Measurements from ENCODE around the gene NIBAN1. TPM values are rescaled to one million over a fixed set of nuclear protein-coding genes. Genes with fewer than 3 reads are reported as not detected.

NIBAN1 gene
- total RNA-seq, 1 donor from 2014 or later, result 25.9 TPM

DNA sequence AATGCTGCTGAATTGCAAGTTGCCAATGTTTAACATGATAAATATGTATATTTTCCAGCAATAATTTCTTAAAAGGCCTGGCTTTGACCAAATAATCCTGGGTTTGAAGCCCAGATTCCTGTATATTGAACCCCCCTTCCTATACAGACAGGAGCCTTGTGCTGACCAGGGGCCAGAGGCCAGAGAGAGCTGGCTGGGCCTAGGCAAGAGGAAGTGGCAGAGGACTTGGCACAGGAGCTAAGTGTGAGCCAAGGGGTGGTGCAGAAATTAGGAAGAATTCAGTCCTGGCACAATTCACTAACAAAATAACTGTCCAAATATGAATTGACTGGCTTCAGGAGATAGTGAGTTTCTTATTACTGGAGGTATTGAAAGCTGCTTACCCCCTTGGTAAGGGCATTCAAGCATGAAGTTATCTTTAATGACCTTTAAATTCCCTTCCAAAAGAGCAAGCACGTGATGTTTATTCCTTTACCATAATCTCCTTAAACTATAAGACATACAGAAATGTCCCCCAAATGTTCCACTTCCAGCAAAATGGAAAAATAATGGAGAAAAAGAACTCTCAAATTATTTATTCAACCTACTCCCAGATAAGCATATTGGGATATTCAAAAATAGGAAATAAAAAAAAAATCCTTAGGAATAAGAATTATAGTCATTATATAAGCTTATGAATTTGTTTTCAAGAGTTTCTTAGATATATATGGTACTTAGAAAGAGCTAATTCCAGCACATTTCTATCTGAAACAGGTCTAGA lies 26.6 kb downstream of the NIBAN1 start:
- DNase-seq (ENCODE audit: low spot score), result no peak

DNA sequence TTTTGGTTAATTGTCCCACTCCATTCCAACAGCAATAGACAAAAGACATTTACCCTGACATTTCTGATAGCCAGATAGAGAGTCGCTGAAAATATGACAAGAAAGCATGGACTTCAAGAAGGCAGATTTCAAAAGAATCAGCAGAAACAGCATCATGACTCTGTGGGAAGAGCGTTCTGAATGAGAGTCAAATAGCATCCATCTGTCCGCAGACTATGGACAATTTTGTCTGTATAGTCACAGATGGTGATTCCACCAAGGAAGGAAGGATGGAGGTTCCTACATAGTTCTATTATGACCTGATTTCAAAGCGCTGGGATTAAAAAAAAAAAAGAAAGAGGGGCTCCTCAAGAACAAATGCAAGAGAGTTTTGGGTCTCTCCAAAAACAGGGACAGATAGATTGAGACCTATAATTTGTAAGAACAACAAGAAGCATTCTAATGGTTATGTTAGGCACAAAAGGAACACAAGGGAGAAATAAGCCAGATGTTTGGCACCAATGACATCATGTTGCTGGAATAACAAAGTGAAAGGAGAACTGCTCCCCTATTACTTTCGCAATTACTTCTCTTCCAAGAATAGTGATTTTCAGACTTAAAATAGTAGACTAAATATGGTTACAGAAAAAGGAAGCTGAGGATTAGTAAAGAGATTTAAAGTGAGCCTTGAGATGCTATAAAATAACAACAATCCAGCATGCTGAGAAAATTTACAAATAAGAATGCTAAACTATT lies 28.5 kb downstream of the NIBAN1 start:
- DNase-seq (ENCODE audit: low spot score), result no peak

DNA sequence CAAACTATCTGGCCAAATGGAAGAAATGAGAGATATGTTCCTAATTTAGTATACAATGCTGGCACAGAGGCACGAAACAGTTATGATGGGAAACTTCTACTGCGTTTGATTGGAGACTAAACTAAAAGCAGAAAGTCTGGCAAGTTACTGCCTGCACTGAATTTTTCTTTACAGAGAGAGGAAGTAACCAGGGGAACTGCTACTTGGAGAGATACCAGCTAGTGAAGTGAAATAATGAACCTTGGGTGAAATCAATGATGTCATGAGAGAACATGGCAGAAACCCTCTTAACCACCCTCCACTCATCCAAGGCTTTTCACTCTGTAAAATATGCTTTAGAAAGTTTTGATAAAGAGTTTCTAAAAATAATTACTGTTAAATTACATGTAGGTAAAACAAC lies 29.3 kb downstream of the NIBAN1 start:
- DNase-seq (ENCODE audit: low spot score), result no peak

DNA sequence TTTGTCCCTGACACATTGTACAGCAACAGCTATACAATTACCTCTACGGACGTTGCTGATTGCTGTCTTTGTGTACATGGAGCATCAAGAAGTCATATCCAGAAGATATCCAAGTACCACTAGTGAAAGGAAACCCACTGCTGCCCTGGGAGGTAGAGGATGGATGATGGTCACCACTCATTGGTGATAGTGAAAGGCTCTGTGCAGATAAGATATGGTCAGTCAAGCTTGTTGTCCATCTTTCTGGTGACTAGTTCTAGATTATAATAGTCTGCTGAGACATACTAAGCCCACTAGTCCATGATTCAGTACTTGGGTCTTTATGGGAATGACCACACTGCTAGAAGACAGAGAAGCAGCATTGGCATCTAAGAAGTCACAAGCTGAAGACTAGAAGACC lies 30.3 kb downstream of the NIBAN1 start:
- DNase-seq (ENCODE audit: low spot score), result no peak

DNA sequence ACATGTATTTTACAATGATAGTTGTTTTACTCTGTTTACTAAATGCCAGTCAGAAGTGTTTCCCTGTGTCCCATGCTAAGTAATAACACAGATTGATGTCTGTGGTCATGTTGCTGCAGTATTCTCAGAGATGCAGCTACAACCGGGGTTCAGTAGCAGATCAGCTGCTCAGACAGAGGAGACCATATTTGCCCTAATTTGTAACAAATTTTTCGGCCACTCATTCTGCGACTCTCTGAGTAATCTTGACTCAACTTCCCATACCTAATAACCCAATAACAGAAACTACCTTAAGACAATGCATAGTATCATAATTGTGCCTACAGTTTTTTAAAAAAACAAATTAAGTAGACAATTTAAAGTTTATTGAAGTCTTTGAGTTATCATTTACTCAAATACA lies 32.6 kb downstream of the NIBAN1 start:
- DNase-seq (ENCODE audit: low spot score), result no peak

DNA sequence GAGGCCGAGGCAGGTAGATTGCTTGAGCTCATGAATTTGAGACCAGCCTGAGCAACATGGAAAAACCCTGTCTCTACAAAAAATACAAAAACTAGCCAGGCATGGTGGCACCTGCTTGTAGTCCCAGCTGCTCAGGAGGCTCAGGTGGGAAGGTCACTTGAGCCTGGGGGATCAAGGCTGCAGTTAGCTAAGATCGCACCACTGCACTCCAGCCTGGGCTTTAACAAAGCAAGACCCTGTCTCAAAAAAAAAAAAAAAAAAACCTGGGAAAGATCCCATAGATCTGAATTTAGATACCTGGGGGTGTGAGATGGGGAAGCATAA lies 32.9 kb downstream of the NIBAN1 start:
- DNase-seq (ENCODE audit: low spot score), result no peak

DNA sequence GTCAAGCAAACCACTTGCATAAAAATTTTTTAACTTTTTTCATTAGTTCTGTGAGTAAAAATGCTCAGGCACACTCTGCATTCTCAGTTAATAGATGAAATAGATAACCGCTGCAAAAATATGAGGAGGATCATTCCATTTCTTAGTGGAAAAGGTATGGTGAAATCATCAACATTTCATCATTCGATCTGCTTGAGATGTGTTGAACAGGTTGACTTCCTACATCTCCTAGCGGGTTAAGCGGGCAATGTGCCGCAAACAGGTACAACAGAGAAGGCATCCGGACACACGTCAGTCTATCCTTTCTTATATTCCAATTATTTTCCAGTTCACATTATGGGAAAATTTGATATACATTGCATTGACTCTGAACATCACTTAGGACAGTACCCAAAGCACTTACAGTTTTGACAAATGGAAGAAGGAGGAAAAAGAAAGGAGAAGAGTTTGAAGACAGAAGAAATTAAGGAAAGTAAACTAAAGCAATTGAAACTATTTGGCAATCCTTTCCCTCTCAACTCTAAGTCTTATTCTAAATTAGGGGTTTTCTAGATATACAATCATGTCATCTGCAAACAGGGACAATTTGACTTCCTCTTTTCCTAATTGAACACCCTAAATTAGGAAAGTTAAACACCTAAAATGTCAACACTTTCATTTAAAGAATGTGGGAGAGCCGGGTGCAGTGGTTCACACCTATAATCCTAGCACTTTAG lies 33.5 kb downstream of the NIBAN1 start:
- DNase-seq (ENCODE audit: low spot score), result no peak

DNA sequence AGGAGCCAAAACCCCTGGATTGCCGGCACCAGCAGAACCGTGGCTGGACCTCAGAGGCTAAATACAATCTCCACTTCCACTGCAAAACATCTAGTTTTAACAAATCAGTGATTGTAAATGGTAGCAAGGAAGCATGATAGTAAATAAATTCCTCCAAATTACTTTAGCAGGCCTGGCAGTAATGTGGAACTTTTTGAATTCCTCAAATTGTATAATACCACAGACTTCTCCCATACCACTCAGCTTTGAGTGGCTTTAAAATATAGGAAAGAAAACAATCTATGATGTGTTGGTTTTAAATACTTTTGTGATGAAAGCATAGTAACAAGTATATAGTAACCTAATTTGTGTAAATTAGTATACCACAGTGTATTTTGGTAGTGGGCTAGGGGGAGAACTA lies 34.1 kb downstream of the NIBAN1 start:
- DNase-seq (ENCODE audit: low spot score), result no peak

DNA sequence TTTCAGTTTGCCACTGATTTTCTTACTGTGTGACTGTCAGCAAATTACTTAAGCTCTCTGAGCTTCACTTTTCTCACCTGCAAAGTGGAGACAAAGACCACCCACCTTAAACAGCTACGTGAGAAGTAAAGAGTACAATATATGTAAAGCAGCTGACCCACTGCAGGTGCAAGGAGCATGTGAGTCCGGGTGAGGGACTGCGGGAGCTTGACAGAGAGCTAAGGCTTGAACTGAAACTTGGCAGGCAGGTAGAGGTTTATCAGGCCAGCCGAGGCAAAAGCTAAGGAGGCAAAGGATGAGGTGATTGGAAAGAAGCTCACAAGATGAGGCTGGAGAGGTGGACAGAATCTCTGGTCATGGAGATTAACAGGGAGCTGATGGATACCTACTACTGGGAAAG lies 36.6 kb downstream of the NIBAN1 start:
- DNase-seq (ENCODE audit: low spot score), result no peak

DNA sequence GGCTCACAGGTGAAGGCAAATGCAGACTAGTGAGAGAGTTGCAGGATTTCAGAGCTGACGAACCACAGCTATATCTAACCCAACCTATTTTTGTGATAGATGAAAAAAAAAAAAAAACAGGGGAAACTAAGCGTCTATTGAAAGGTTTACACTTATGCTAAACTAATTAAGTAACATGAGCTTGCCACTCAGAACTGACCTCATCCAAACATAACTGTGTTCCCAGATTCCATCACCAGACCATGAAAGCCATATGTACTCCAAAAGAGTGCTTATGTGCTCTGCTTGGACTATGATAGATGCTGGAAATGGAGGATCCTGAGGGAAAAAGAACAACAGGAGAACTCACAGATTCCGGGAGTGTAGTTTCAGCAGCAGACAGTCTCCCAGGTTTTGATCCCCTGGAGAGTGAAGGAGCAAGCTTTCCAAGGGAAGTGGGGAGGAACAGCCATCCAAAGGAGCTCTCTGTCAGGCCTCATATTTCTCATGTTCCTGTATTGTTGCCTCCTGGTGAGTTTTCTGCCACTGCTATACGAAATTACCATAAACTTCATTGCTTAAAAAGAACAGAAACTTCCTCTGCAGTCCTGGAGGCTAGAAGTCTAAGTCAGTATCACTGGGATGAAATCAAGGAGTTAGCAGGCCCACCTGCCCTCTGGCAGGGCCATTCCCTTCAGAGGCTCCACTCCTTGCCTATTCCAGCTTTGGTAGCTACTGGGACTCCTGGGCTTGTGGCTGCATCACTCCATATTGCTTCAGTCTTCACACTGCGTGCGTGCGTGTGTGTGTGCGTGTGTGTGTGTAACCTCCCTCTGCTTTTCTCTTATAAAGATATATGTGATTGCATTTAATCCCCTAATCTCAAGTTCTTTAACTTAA lies 38.1 kb downstream of the NIBAN1 start:
- DNase-seq (ENCODE audit: low spot score), result no peak

DNA sequence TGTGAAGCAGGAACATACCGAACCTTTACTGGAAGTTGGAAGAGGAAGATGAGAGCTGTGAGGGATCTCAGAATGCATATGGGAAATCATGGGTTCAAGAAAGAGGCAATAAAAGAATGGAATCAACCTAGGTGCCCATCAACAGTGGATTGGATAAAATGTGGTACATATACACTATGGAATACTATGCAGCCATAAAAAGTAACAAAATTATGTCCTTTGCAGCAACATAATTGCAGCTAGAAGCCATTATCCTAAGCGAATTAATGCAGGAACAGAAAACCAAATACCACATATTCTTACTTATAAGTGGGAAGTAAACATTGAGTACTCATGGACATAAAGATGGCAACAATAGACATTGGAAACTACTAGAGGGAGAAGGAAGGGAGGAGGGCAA lies 40.4 kb downstream of the NIBAN1 start:
- DNase-seq (ENCODE audit: low spot score), result no peak

DNA sequence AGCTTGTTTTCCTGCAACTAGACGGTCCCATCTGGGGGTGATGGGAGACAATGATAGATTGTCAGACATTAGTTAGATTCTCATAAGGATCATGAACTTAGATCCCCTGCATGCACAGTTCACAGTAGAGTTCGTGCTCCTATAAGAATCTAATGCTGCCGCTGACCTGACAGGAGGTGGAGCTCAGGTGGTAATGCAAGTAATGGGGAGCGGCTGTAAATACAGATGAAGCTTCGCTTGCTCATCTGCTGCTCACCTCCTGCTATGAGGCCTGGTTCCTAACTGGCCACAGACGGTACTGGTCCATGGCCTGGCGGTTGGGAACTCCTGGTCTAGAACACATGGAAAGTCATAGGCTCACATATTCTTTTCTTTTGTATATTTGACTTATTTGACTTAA lies 42.0 kb downstream of the NIBAN1 start:
- no peak for DNase-seq (ENCODE audit: low spot score)

DNA sequence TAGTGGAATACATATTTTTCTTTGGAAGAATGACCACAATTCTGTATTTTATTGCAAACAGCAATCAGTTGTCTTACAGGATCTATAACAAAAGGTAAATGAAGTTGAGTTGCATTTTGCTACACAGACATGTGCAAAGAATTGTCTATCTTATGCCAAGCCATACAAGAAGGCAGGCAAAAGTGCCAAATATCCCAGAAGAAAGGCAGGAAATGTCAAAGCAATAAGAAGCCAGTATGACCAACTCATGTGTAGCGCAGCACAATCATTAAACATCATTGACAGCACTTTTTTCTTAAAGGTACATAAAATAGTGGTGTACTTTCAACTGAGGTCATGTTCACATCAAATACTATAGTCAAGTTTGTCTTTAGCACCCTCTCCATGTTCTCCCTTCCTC lies 42.7 kb downstream of the NIBAN1 start:
- DNase-seq (ENCODE audit: low spot score), result no peak

DNA sequence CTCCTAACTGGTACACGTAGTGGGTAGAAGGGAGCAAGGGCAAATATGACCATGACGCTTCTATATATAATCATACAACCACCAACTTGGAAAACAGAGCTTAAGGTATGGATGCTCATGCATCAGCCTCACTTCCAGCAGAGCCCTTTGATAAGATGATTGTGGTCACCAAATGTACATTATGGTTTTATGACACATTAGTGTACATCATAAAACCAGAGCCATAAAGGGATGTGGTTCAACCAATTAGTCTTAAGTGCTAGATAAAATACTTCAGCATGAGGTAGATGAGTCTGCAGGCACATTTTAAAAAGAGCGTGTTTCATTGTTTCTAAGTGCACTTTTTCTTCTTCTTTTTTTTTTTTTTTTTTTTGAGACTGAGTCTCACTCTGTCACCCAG lies 43.7 kb downstream of the NIBAN1 start:
- DNase-seq (ENCODE audit: low spot score), result no peak

DNA sequence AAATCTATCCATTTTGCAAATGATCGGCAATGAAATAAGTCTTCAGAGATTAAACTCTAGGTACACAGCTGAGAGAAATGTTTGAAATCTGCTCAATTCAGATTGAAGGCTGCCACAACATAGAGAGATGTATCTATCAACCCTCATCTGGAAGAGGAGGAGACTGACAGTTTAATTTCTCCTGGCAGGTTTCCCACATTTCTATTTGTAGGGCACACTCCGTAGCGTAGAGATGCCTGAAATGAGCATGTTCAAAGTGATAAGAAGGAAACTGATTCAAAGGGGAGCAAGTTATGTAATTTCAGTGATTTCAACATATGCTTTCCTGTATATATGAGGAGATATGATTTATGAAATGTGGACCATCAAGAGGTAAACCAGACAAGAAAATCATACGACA lies 44.1 kb downstream of the NIBAN1 start:
- DNase-seq (ENCODE audit: low spot score), result no peak

DNA sequence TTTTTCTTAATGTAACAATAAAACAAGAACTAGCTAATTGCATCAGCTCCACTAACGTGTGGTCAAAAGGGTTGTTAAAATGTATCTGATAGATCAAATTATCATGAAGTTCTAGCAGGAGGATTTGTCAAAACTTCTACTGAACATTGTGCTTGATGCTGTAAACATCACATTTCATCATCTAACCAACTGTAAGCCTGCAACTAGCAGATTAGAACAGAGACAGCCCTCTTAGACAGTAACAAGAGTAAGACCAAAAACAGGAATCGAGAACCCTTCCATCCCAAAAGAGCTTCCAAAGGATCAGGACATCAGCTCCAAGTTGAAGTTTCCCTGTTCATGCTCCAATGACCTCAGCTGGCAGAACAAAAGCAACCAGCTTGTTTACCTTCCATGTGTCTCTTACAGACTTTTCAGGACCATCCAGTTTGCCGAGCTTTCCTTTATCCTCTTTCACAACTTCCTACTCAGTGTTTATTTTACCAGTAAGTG lies 44.6 kb downstream of the NIBAN1 start:
- DNase-seq (ENCODE audit: low spot score), result no peak

DNA sequence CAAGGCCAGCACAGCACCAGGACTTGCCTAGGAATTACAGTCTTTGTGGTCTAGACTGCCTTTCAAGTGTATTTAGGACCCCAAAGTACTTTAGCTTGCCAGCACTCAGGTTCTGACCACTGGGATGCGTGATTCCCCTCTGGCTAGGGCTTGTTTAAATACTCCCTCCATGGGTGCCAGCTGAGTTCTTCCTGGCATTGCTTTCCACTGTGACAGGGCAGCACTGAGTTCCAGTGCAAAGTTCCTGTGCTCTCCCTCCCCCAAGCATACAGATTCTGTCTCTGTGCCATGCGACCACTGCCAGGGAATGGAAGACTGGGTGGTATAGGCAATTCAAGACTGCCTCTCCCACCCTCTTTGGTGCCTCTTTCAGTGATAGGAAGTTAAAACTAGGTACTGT lies 45.9 kb downstream of the NIBAN1 start:
- no peak for DNase-seq (ENCODE audit: low spot score)
